Adipocyte (in vitro differentiated cells): Measurements from ENCODE around the gene TEX48.
A peak's percentile ranks its signal among the peaks of the same experiment; 100 is the strongest.

Source experiments
- DNase-seq: peaks from one replicate; pipeline ENCODE4 v3.0.0-alpha.2; 2015; ENCODE audit warnings: low read depth
- H3K27me3 ChIP-seq: replicated peaks from 2 replicates; pipeline ENCODE4 v1.7.0; 2013; ENCODE audit warnings: mild to moderate bottlenecking, low read length, moderate library complexity; ENCODE audit not compliant: control insufficient read depth, insufficient read depth
- H3K36me3 ChIP-seq: 2 replicates; pipeline ENCODE4 v1.7.0; 2013; ENCODE audit warnings: low read length, mild to moderate bottlenecking, moderate library complexity; ENCODE audit not compliant: control insufficient read depth, insufficient read depth, severe bottlenecking
- H3K4me1 ChIP-seq: 2 replicates; pipeline ENCODE4 v1.7.0; 2013; ENCODE audit warnings: mild to moderate bottlenecking, low read length, moderate library complexity; ENCODE audit not compliant: control insufficient read depth, insufficient read depth
- H3K4me3 ChIP-seq: 2 replicates; pipeline ENCODE4 v1.7.0; 2013; ENCODE audit warnings: mild to moderate bottlenecking, low read length, moderate library complexity
- H3K9ac ChIP-seq: 2 replicates; pipeline ENCODE4 v1.7.0; 2013; ENCODE audit warnings: mild to moderate bottlenecking, low read length, moderate library complexity
- H3K9me3 ChIP-seq: 2 replicates; pipeline ENCODE4 v1.7.0; 2013; ENCODE audit warnings: mild to moderate bottlenecking, low read length, moderate library complexity; ENCODE audit not compliant: control insufficient read depth

Gene TEX48

GRCh38 chr9:114691956-114692295, 9.9 kb upstream of the TEX48 start:
- no peak for DNase-seq
- Histone ChIP-seq H3K4me3 (no peak overlapping the region), H3K36me3 (no peaks in the 10 kb centered on the region), H3K4me1 (peaks cover 21% of the 10 kb centered on the region), H3K9me3 (no peaks in the 10 kb centered on the region), H3K27me3 (no peaks in the 10 kb centered on the region), H3K9ac (no peak overlapping the region)

- Histone ChIP-seq H3K9ac (no peak overlapping the region), H3K36me3 (no peaks in the 10 kb centered on the region), H3K4me3 (no peak overlapping the region), H3K4me1 (peaks cover 21% of the 10 kb centered on the region), H3K27me3 (no peaks in the 10 kb centered on the region), H3K9me3 (no peaks in the 10 kb centered on the region)
- DNase-seq = peak; percentile 89
Measured at GRCh38 chr9:114691046-114691955, 9.3 kb upstream of the TEX48 start.

- no peak overlapping the region for H3K9ac ChIP-seq
- no peak overlapping the region for H3K4me3 ChIP-seq
- no peak for DNase-seq
- H3K4me1 ChIP-seq = peaks cover 21% of the 10 kb centered on the region
- H3K9me3 ChIP-seq = no peaks in the 10 kb centered on the region
- H3K36me3 ChIP-seq = no peaks in the 10 kb centered on the region
- H3K27me3 ChIP-seq = no peaks in the 10 kb centered on the region
Measured at GRCh38 chr9:114690308-114690707, 8.3 kb upstream of the TEX48 start.

DNA sequence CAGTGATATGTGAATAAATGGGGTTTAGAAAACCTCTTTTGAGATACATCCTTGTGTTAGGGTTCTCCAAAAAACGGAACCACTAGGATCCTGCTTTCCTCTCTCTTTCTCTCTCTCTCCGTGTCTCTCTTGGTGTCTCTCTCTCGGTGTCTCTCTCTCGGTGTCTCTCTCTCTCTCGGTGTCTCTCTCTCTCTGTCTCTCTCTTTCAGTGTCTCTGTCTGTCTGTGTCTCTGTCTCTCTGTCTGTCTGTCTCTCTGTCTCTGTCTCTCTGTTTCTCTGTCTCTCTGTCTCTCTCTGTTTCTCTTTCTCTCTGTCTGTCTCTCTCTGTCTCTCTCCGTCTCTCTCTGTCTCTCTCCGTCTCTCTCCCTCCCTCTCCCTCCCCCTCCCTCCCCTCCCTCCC, 7.8 kb upstream of the TEX48 start:
- no peak for DNase-seq
- H3K27me3 ChIP-seq = no peaks in the 10 kb centered on the region

DNA sequence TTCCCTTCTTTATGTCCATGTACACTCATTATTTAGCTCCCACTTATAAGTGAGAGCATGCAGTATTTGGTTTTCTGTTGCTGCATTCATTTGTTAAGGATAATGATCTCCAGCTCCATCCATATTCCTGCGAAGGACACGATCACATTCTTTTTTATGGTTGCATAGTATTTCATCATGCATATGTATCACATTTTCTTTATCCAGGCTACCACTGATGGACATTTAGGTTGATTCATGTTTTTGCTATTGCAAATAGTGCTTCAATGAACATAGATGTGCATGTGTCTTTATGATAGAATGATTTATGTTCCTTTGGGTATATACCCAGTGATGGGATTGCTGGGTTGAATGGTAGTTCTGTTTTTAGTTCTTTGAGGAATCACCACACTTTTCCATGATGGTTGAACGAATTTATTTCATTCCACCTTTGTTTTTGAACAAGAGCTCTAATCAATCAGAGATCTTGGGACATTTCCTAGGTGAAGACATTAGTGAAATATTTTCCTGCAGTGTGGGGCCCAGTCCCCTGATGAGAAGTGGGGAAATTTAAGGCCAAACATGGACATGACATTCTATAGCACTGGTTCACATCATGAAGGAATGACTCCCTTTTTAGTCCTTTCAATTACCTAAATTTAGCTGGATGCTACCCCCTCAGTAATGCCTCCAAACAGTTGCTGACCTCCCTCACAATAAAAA, 7.1 kb upstream of the TEX48 start:
- no peaks in the 10 kb centered on the region for H3K27me3 ChIP-seq
- no peaks in the 10 kb centered on the region for H3K36me3 ChIP-seq
- no peak for DNase-seq
- peaks cover 21% of the 10 kb centered on the region for H3K4me1 ChIP-seq
- no peak overlapping the region for H3K9ac ChIP-seq
- no peaks in the 10 kb centered on the region for H3K9me3 ChIP-seq
- no peak overlapping the region for H3K4me3 ChIP-seq

More for the DNA sequence above, 7.8 kb upstream of the TEX48 start:
- no peak overlapping the region for H3K9ac ChIP-seq
- no peaks in the 10 kb centered on the region for H3K36me3 ChIP-seq
- H3K4me1 ChIP-seq = peaks cover 21% of the 10 kb centered on the region
- H3K9me3 ChIP-seq = no peaks in the 10 kb centered on the region
- no peak overlapping the region for H3K4me3 ChIP-seq

DNA sequence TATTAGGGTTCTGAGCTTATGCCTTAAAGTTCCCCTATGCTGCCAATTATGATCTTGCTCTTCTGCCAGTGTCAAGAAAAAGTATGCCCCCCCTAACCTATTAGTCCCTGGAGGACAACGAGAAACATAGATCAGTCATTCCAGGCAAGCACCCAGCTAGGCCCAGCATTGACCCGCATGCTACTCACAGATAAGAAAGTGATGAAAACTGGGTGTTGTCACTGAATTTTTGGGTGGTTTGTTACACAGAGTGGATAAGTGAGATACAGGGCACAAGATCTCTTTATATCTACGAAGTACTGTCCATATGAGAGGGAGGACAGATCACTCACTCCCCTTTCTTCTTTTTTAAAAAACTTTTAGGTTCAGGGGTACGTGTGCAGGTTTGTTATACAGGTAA, 6.4 kb upstream of the TEX48 start:
- no peaks in the 10 kb centered on the region for H3K36me3 ChIP-seq
- H3K9ac ChIP-seq = no peak overlapping the region
- no peak overlapping the region for H3K4me3 ChIP-seq
- no peak for DNase-seq
- no peaks in the 10 kb centered on the region for H3K27me3 ChIP-seq
- H3K4me1 ChIP-seq = peaks cover 21% of the 10 kb centered on the region
- no peaks in the 10 kb centered on the region for H3K9me3 ChIP-seq

- no peaks in the 10 kb centered on the region for H3K36me3 ChIP-seq
- peak; percentile 25 for DNase-seq
Measured at GRCh38 chr9:114687034-114687433, 5.0 kb upstream of the TEX48 start.

GRCh38 chr9:114685951-114686350, 4.0 kb upstream of the TEX48 start:
- H3K4me1 ChIP-seq = peaks cover 6% of the 10 kb centered on the region
- DNase-seq = no peak

More at GRCh38 chr9:114687034-114687433, 5.0 kb upstream of the TEX48 start:
- Histone ChIP-seq H3K4me1 (peaks cover 17% of the 10 kb centered on the region), H3K4me3 (no peak overlapping the region), H3K9me3 (no peaks in the 10 kb centered on the region), H3K9ac (no peak overlapping the region), H3K27me3 (no peaks in the 10 kb centered on the region)

GRCh38 chr9:114684036-114684435, 2.0 kb upstream of the TEX48 start:
- Histone ChIP-seq H3K4me3 (no peak overlapping the region), H3K9me3 (no peaks in the 10 kb centered on the region), H3K4me1 (no peaks in the 10 kb centered on the region), H3K27me3 (no peaks in the 10 kb centered on the region), H3K36me3 (no peaks in the 10 kb centered on the region), H3K9ac (no peak overlapping the region)
- no peak for DNase-seq

More at GRCh38 chr9:114685951-114686350, 4.0 kb upstream of the TEX48 start:
- H3K36me3 ChIP-seq = no peaks in the 10 kb centered on the region
- H3K27me3 ChIP-seq = no peaks in the 10 kb centered on the region
- H3K4me3 ChIP-seq = no peak overlapping the region
- no peaks in the 10 kb centered on the region for H3K9me3 ChIP-seq
- no peak overlapping the region for H3K9ac ChIP-seq

DNA sequence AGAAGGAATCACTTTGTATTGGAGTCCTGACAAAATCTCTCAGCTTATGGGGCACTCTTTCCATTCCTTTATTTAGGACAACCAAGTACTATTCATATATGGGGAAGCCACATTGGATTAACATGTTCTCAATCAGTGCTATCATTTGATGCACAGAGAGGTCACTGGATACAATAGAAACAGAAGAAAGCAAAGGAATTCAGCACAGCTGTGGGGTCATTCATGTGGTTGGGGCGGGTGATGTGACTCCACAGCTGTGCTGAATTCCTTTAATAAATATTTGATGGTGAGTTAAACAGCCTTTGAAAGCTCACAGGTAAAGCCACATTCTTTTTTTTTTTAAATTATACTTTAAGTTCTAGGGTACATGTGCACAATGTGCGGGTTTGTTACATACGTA, 854 bp upstream of the TEX48 start:
- H3K9me3 ChIP-seq = no peaks in the 10 kb centered on the region
- no peak overlapping the region for H3K9ac ChIP-seq
- H3K4me3 ChIP-seq = no peak overlapping the region
- H3K4me1 ChIP-seq = peaks cover 11% of the 10 kb centered on the region
- no peaks in the 10 kb centered on the region for H3K27me3 ChIP-seq
- no peak for DNase-seq
- no peaks in the 10 kb centered on the region for H3K36me3 ChIP-seq

DNA sequence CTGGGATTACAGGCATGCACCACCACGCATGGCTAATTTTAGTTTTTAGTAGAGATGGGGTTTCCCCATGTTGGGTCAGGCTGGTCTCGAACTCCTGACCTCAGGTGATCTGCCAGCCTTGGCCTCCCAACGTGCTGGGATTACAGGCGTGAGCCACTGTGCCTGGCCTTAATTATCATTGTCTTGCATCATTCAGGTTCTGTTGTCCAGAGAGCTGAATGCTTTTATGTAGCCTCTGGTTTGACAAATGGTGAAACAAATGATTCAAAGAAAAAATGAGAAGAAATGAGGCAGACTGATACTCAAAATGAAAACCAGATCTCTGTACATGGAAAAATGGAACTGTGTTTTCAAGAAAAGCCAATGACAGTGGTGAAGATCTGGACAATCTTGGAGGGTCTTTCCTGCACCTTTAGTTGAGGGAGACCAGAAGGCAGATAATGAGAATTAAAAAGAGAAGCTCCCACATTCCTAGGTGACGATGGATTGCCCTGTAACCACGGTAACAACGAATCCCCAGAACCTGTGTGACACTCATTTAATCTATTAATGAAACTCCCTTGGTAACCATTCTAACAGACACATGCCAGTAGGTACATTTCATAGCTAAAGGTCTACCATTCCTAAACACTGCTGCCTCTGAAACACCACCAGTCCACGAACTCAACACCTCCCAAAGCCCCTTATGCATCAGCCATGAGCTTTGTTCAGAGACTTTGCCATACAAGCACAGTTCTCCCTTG, 1.6 kb downstream of the TEX48 start:
- no peaks in the 10 kb centered on the region for H3K27me3 ChIP-seq
- H3K36me3 ChIP-seq = no peaks in the 10 kb centered on the region
- peak; percentile 33 for DNase-seq
- H3K9ac ChIP-seq = no peak overlapping the region
- H3K4me1 ChIP-seq = peaks cover 22% of the 10 kb centered on the region
- H3K9me3 ChIP-seq = no peaks in the 10 kb centered on the region
- H3K4me3 ChIP-seq = no peak overlapping the region
